ENCODE measurements around the gene PKN2. TPM values are rescaled to one million over a fixed set of nuclear protein-coding genes. Genes with fewer than 3 reads are reported as not detected.

Gene PKN2
- total RNA-seq, 1 experiment from 2014 or later, result 32.6 TPM

DNA sequence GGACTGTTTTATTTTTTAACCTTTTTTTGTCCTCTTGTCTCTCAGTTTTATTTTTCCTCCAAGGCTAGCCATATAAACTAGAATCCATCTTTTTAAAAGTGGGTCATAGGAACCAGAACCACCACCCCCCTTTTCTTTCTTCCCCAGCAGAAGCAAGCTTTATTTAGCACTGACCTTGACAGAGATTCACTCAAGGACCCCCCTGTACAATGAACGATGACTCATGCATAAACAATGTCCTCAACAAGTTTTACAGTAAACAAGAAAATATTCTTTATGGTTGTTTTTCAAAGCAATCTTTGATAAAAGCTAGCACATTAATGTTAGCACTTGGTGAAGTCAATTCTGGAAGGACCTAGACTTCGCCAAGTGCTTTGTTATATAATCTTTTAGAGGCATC lies 14.1 kb downstream of the PKN2 start:
- TF ChIP-seq, protein P1, sequence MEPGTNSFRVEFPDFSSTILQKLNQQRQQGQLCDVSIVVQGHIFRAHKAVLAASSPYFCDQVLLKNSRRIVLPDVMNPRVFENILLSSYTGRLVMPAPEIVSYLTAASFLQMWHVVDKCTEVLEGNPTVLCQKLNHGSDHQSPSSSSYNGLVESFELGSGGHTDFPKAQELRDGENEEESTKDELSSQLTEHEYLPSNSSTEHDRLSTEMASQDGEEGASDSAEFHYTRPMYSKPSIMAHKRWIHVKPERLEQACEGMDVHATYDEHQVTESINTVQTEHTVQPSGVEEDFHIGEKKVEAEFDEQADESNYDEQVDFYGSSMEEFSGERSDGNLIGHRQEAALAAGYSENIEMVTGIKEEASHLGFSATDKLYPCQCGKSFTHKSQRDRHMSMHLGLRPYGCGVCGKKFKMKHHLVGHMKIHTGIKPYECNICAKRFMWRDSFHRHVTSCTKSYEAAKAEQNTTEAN (CRISPR knock-in tag; IDR thresholded peaks at IDR 0.05), result no peak
- TF ChIP-seq, protein P2, sequence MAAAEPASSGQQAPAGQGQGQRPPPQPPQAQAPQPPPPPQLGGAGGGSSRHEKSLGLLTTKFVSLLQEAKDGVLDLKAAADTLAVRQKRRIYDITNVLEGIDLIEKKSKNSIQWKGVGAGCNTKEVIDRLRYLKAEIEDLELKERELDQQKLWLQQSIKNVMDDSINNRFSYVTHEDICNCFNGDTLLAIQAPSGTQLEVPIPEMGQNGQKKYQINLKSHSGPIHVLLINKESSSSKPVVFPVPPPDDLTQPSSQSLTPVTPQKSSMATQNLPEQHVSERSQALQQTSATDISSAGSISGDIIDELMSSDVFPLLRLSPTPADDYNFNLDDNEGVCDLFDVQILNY (CRISPR knock-in tag; IDR thresholded peaks at IDR 0.05), result no peak
- TF ChIP-seq, protein P3, sequence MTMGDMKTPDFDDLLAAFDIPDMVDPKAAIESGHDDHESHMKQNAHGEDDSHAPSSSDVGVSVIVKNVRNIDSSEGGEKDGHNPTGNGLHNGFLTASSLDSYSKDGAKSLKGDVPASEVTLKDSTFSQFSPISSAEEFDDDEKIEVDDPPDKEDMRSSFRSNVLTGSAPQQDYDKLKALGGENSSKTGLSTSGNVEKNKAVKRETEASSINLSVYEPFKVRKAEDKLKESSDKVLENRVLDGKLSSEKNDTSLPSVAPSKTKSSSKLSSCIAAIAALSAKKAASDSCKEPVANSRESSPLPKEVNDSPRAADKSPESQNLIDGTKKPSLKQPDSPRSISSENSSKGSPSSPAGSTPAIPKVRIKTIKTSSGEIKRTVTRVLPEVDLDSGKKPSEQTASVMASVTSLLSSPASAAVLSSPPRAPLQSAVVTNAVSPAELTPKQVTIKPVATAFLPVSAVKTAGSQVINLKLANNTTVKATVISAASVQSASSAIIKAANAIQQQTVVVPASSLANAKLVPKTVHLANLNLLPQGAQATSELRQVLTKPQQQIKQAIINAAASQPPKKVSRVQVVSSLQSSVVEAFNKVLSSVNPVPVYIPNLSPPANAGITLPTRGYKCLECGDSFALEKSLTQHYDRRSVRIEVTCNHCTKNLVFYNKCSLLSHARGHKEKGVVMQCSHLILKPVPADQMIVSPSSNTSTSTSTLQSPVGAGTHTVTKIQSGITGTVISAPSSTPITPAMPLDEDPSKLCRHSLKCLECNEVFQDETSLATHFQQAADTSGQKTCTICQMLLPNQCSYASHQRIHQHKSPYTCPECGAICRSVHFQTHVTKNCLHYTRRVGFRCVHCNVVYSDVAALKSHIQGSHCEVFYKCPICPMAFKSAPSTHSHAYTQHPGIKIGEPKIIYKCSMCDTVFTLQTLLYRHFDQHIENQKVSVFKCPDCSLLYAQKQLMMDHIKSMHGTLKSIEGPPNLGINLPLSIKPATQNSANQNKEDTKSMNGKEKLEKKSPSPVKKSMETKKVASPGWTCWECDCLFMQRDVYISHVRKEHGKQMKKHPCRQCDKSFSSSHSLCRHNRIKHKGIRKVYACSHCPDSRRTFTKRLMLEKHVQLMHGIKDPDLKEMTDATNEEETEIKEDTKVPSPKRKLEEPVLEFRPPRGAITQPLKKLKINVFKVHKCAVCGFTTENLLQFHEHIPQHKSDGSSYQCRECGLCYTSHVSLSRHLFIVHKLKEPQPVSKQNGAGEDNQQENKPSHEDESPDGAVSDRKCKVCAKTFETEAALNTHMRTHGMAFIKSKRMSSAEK (CRISPR knock-in tag; IDR thresholded peaks at IDR 0.05; ENCODE audit: borderline replicate concordance), result no peak
- TF ChIP-seq NFYB (CRISPR knock-in tag; conservative IDR thresholded peaks at IDR 0.05; ENCODE audit: low read depth), result no peak
- TF ChIP-seq, protein P4, sequence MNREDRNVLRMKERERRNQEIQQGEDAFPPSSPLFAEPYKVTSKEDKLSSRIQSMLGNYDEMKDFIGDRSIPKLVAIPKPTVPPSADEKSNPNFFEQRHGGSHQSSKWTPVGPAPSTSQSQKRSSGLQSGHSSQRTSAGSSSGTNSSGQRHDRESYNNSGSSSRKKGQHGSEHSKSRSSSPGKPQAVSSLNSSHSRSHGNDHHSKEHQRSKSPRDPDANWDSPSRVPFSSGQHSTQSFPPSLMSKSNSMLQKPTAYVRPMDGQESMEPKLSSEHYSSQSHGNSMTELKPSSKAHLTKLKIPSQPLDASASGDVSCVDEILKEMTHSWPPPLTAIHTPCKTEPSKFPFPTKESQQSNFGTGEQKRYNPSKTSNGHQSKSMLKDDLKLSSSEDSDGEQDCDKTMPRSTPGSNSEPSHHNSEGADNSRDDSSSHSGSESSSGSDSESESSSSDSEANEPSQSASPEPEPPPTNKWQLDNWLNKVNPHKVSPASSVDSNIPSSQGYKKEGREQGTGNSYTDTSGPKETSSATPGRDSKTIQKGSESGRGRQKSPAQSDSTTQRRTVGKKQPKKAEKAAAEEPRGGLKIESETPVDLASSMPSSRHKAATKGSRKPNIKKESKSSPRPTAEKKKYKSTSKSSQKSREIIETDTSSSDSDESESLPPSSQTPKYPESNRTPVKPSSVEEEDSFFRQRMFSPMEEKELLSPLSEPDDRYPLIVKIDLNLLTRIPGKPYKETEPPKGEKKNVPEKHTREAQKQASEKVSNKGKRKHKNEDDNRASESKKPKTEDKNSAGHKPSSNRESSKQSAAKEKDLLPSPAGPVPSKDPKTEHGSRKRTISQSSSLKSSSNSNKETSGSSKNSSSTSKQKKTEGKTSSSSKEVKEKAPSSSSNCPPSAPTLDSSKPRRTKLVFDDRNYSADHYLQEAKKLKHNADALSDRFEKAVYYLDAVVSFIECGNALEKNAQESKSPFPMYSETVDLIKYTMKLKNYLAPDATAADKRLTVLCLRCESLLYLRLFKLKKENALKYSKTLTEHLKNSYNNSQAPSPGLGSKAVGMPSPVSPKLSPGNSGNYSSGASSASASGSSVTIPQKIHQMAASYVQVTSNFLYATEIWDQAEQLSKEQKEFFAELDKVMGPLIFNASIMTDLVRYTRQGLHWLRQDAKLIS (CRISPR knock-in tag; IDR thresholded peaks at IDR 0.05; ENCODE audit: borderline replicate concordance), result no peak
- TF ChIP-seq, protein P5, sequence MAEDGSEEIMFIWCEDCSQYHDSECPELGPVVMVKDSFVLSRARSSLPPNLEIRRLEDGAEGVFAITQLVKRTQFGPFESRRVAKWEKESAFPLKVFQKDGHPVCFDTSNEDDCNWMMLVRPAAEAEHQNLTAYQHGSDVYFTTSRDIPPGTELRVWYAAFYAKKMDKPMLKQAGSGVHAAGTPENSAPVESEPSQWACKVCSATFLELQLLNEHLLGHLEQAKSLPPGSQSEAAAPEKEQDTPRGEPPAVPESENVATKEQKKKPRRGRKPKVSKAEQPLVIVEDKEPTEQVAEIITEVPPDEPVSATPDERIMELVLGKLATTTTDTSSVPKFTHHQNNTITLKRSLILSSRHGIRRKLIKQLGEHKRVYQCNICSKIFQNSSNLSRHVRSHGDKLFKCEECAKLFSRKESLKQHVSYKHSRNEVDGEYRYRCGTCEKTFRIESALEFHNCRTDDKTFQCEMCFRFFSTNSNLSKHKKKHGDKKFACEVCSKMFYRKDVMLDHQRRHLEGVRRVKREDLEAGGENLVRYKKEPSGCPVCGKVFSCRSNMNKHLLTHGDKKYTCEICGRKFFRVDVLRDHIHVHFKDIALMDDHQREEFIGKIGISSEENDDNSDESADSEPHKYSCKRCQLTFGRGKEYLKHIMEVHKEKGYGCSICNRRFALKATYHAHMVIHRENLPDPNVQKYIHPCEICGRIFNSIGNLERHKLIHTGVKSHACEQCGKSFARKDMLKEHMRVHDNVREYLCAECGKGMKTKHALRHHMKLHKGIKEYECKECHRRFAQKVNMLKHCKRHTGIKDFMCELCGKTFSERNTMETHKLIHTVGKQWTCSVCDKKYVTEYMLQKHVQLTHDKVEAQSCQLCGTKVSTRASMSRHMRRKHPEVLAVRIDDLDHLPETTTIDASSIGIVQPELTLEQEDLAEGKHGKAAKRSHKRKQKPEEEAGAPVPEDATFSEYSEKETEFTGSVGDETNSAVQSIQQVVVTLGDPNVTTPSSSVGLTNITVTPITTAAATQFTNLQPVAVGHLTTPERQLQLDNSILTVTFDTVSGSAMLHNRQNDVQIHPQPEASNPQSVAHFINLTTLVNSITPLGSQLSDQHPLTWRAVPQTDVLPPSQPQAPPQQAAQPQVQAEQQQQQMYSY (CRISPR knock-in tag; IDR thresholded peaks at IDR 0.05), result no peak
- CTCF ChIA-PET, result no interaction called here
- ATAC-seq, result no peak
- Mint-ChIP-seq H3K27ac (peak overlapping the region; percentile 28), H3K9me3 (peaks cover 5% of the 10 kb centered on the region; the same call in 1 of the 2 replicates), H3K36me3 (no peaks in the 10 kb centered on the region; the same call in 1 of the 2 replicates), H3K27me3 (ENCODE audit: low read depth) (no peaks in the 10 kb centered on the region), H3K4me1 (peaks cover 29% of the 10 kb centered on the region), H3K4me3 (no peak overlapping the region)
- POLR2A ChIA-PET, result interaction anchor here (2.5 kb wide), 1 partner anchor 14 kb away, joined by 8 read pairs; the partner anchor contains the start of gene PKN2
- no peak for DNase-seq (ENCODE audit: low spot score)

DNA sequence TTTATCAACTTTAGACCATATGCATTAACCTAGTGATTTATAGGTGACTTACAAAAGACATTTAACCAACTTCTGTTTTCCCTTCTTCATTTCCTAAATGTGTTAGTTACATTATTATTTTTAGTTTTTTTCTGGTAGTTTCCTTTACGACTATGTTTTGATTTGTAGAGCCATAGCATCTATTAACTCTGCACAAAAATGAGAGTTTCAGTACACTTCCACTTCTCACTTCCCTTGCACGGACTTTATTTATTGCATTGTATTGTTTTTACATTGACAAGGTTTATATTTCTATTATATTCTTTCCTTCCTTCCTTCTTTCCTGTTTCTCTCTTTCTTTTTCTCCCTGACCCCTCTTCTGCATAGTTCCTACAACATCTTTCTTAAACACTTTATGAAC lies 14.7 kb downstream of the PKN2 start:
- POLR2A ChIA-PET, result no interaction called here
- H3K27ac Mint-ChIP-seq, result no peak overlapping the region
- H3K27me3 Mint-ChIP-seq (ENCODE audit: low read depth), result no peaks in the 10 kb centered on the region
- ATAC-seq (no peak), DNase-seq (ENCODE audit: low spot score) (no peak)
- no peaks in the 10 kb centered on the region; the same call in 1 of the 2 replicates for H3K36me3 Mint-ChIP-seq
- H3K4me1 Mint-ChIP-seq, result peaks cover 29% of the 10 kb centered on the region
- no peak overlapping the region for H3K4me3 Mint-ChIP-seq
- H3K9me3 Mint-ChIP-seq, result peaks cover 5% of the 10 kb centered on the region; the same call in 1 of the 2 replicates
- CTCF ChIA-PET, result no interaction called here
- TF ChIP-seq, protein P5 (CRISPR knock-in tag; IDR thresholded peaks at IDR 0.05), result no peak
- TF ChIP-seq FOXP1 (CRISPR knock-in tag; IDR thresholded peaks at IDR 0.05; ENCODE audit: borderline replicate concordance) (no peak), GABPB1 (CRISPR knock-in tag; IDR thresholded peaks at IDR 0.05) (no peak), TP53 (CRISPR knock-in tag; IDR thresholded peaks at IDR 0.05) (no peak), TEAD4 (CRISPR knock-in tag; IDR thresholded peaks at IDR 0.05) (no peak), MXD4 (CRISPR knock-in tag; IDR thresholded peaks at IDR 0.05; ENCODE audit: borderline replicate concordance) (no peak), NR3C1 (CRISPR knock-in tag; conservative IDR thresholded peaks at IDR 0.05; ENCODE audit: low read depth) (no peak), NR2C2 (CRISPR knock-in tag; IDR thresholded peaks at IDR 0.05) (no peak)
- TF ChIP-seq, protein P6, sequence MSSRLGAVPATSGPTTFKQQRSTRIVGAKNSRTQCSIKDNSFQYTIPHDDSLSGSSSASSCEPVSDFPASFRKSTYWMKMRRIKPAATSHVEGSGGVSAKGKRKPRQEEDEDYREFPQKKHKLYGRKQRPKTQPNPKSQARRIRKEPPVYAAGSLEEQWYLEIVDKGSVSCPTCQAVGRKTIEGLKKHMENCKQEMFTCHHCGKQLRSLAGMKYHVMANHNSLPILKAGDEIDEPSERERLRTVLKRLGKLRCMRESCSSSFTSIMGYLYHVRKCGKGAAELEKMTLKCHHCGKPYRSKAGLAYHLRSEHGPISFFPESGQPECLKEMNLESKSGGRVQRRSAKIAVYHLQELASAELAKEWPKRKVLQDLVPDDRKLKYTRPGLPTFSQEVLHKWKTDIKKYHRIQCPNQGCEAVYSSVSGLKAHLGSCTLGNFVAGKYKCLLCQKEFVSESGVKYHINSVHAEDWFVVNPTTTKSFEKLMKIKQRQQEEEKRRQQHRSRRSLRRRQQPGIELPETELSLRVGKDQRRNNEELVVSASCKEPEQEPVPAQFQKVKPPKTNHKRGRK (CRISPR knock-in tag; IDR thresholded peaks at IDR 0.05; ENCODE audit: borderline replicate concordance), result no peak

All from WTC11 (cell line).